K562 (cell line): ENCODE measurements around the gene TRMT2A. TPM values are rescaled to one million over a fixed set of nuclear protein-coding genes. Genes with fewer than 3 reads are reported as not detected.

Source experiments
- ASH1L ChIP-seq: fragments of 450-650 bp; IDR thresholded peaks from 2 replicates; pipeline ENCODE4 v1.6.1; 2018; ENCODE audit warnings: borderline replicate concordance, mild to moderate bottlenecking, low read depth; ENCODE audit not compliant: partially characterized antibody
- EZH2 ChIP-seq: IDR thresholded peaks from 2 replicates; pipeline ENCODE4 v1.6.1; 2012; ENCODE audit warnings: low read depth, mild to moderate bottlenecking, inconsistent platforms, low read length, borderline replicate concordance
- JUNB ChIP-seq: fragments of 450-650 bp; formaldehyde crosslinking; conservative IDR thresholded peaks from 2 replicates; pipeline ENCODE4 v1.4.0; 2020; ENCODE audit warnings: mild to moderate bottlenecking
- SMC3 ChIP-seq: conservative IDR thresholded peaks from 2 replicates; pipeline ENCODE4 v1.6.1; 2011; ENCODE audit warnings: low read depth, low read length, improper control_type of control experiment; ENCODE audit not compliant: insufficient read depth
- STAG1 ChIP-seq: sonication (generic); formaldehyde crosslinking; IDR thresholded peaks from 2 replicates; pipeline ENCODE4 v1.5.0; 2020; ENCODE audit warnings: missing genetic modification reagents, borderline replicate concordance
- ZNF707 ChIP-seq: fragments of 250-450 bp; sonication (Bioruptor Pico); conservative IDR thresholded peaks from 2 replicates; pipeline ENCODE4 v1.8.0; 2022; ENCODE audit warnings: inconsistent platforms, mild to moderate bottlenecking, moderate library complexity
- polyA plus RNA-seq, 8 experiments: library from polyadenylated mRNA; depleted of rRNA in 4 of 8; stranded (reverse) in 5 of 8; unstranded in 3 of 8; fragments of >200 nt; fragmentation: Nextera tagmentation in 2 of 8; fragmentation: Illumina TruSeq in 1 of 8; extraction: Ambion mirVana in 2 of 8; extraction: Trizol in 1 of 8; gene quantifications; 2 replicates each; pipeline versions ENCODE4 v1.2.1 to v1.2.3, GENCODE V29; 2011 to 2014; ENCODE audit warnings: inconsistent platforms in 1 of 8, missing spikeins in 1 of 8
- total RNA-seq, 7 experiments: library from RNA; depleted of rRNA in 6 of 7; stranded (reverse); fragments of >200 nt in 6 of 7; fragmentation: Illumina TruSeq in 2 of 7; extraction: Trizol in 2 of 7; gene quantifications; 2 replicates each; pipeline versions ENCODE4 v1.2.1 to v1.2.3, GENCODE V29; 2011 to 2021; ENCODE audit warnings: low replicate concordance in 1 of 7
- TF ChIP-seq, protein P1 (sequence below): fragments of 450-650 bp; IDR thresholded peaks from 2 replicates; pipeline ENCODE4 v1.6.1; 2016
- TF ChIP-seq, protein P2 (sequence below), 3 experiments: fragments of 200-800 bp in 1 of 3; fragments of 250-450 bp in 1 of 3; fragments of 450-650 bp in 1 of 3; sonication (Bioruptor Pico) in 1 of 3; sonication (Bioruptor generic) in 1 of 3; formaldehyde crosslinking in 1 of 3; IDR thresholded peaks; 2 replicates each; pipeline versions ENCODE4 v1.6.1 to v1.8.0; 2016 to 2022; ENCODE audit warnings: mild to moderate bottlenecking in 2 of 3, missing genetic modification characterization in 2 of 3, missing compliant biosample characterization in 1 of 3, moderate library complexity in 1 of 3
- TF ChIP-seq, protein P3 (sequence below): fragments of 450-650 bp; IDR thresholded peaks from 2 replicates; pipeline ENCODE4 v1.6.1; 2016; ENCODE audit warnings: mild to moderate bottlenecking, moderate library complexity

The TRMT2A gene
- total and polyA plus RNA-seq, 9 of the 15 experiments (the other 6 are each of a cell fraction or from before 2014, with no cell fraction given), result 1.6 to 265 (median 140) TPM

DNA sequence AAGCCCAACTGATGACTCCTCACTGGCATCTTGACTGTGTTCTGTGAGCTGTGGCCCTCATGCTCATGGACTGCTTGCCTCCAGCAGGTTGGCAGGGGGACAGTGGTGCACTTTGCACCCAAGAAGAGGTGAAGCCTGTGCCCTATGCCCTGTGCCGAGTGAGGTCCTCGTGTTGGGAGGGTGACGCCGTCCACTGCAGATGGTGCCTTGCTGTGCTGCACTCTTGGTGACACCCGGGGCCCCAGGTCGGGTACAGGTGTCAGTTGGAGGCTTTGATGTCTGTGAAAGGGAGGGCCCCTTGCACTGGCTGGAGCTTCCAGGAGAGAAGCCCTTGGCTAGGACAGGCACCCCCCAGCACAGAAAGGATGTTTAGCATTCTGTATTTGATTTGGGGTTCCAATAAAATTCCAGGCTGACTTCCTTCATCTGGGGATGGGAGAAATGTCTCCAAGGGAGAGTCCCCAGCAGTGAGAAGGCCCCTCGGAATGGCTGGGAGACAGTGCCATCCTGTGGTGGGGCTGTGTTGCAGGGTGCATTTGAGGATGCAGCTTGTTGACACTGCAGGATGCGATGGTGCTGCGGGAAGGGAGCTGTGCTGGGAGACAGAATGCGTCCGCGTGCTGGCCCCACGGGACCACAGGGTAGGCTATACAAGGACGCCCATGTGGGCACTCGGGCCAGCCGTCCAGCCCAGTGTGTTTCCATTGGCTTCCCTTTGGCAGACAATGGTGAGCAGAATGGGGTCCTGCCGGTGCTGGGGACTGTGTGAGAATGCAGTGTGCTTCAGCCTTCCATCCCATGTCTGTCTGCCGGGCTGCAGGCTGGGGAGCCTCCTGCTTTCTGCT lies 12.1 kb upstream of the TRMT2A start (continued):
- TF ChIP-seq ZNF707 (0 out of 2 replicates have a peak, but pooled peaks have one; percentile 30), EZH2 (no peak), SMC3 (peak; percentile 94), JUNB (CRISPR knock-in tag) (peak; percentile 47; the same call in 1 of the 2 replicates), STAG1 (CRISPR knock-in tag) (no peak), ASH1L (no peak)
- TF ChIP-seq, protein P1, sequence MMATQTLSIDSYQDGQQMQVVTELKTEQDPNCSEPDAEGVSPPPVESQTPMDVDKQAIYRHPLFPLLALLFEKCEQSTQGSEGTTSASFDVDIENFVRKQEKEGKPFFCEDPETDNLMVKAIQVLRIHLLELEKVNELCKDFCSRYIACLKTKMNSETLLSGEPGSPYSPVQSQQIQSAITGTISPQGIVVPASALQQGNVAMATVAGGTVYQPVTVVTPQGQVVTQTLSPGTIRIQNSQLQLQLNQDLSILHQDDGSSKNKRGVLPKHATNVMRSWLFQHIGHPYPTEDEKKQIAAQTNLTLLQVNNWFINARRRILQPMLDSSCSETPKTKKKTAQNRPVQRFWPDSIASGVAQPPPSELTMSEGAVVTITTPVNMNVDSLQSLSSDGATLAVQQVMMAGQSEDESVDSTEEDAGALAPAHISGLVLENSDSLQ, result no peak
- TF ChIP-seq, protein P2, sequence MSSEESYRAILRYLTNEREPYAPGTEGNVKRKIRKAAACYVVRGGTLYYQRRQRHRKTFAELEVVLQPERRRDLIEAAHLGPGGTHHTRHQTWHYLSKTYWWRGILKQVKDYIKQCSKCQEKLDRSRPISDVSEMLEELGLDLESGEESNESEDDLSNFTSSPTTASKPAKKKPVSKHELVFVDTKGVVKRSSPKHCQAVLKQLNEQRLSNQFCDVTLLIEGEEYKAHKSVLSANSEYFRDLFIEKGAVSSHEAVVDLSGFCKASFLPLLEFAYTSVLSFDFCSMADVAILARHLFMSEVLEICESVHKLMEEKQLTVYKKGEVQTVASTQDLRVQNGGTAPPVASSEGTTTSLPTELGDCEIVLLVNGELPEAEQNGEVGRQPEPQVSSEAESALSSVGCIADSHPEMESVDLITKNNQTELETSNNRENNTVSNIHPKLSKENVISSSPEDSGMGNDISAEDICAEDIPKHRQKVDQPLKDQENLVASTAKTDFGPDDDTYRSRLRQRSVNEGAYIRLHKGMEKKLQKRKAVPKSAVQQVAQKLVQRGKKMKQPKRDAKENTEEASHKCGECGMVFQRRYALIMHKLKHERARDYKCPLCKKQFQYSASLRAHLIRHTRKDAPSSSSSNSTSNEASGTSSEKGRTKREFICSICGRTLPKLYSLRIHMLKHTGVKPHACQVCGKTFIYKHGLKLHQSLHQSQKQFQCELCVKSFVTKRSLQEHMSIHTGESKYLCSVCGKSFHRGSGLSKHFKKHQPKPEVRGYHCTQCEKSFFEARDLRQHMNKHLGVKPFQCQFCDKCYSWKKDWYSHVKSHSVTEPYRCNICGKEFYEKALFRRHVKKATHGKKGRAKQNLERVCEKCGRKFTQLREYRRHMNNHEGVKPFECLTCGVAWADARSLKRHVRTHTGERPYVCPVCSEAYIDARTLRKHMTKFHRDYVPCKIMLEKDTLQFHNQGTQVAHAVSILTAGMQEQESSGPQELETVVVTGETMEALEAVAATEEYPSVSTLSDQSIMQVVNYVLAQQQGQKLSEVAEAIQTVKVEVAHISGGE (CRISPR knock-in tag; IDR thresholded peaks at IDR 0.05), result 0 out of 6 replicates have a peak, but pooled peaks of 1 of the 3 experiments have one; percentile 42
- TF ChIP-seq, protein P3, sequence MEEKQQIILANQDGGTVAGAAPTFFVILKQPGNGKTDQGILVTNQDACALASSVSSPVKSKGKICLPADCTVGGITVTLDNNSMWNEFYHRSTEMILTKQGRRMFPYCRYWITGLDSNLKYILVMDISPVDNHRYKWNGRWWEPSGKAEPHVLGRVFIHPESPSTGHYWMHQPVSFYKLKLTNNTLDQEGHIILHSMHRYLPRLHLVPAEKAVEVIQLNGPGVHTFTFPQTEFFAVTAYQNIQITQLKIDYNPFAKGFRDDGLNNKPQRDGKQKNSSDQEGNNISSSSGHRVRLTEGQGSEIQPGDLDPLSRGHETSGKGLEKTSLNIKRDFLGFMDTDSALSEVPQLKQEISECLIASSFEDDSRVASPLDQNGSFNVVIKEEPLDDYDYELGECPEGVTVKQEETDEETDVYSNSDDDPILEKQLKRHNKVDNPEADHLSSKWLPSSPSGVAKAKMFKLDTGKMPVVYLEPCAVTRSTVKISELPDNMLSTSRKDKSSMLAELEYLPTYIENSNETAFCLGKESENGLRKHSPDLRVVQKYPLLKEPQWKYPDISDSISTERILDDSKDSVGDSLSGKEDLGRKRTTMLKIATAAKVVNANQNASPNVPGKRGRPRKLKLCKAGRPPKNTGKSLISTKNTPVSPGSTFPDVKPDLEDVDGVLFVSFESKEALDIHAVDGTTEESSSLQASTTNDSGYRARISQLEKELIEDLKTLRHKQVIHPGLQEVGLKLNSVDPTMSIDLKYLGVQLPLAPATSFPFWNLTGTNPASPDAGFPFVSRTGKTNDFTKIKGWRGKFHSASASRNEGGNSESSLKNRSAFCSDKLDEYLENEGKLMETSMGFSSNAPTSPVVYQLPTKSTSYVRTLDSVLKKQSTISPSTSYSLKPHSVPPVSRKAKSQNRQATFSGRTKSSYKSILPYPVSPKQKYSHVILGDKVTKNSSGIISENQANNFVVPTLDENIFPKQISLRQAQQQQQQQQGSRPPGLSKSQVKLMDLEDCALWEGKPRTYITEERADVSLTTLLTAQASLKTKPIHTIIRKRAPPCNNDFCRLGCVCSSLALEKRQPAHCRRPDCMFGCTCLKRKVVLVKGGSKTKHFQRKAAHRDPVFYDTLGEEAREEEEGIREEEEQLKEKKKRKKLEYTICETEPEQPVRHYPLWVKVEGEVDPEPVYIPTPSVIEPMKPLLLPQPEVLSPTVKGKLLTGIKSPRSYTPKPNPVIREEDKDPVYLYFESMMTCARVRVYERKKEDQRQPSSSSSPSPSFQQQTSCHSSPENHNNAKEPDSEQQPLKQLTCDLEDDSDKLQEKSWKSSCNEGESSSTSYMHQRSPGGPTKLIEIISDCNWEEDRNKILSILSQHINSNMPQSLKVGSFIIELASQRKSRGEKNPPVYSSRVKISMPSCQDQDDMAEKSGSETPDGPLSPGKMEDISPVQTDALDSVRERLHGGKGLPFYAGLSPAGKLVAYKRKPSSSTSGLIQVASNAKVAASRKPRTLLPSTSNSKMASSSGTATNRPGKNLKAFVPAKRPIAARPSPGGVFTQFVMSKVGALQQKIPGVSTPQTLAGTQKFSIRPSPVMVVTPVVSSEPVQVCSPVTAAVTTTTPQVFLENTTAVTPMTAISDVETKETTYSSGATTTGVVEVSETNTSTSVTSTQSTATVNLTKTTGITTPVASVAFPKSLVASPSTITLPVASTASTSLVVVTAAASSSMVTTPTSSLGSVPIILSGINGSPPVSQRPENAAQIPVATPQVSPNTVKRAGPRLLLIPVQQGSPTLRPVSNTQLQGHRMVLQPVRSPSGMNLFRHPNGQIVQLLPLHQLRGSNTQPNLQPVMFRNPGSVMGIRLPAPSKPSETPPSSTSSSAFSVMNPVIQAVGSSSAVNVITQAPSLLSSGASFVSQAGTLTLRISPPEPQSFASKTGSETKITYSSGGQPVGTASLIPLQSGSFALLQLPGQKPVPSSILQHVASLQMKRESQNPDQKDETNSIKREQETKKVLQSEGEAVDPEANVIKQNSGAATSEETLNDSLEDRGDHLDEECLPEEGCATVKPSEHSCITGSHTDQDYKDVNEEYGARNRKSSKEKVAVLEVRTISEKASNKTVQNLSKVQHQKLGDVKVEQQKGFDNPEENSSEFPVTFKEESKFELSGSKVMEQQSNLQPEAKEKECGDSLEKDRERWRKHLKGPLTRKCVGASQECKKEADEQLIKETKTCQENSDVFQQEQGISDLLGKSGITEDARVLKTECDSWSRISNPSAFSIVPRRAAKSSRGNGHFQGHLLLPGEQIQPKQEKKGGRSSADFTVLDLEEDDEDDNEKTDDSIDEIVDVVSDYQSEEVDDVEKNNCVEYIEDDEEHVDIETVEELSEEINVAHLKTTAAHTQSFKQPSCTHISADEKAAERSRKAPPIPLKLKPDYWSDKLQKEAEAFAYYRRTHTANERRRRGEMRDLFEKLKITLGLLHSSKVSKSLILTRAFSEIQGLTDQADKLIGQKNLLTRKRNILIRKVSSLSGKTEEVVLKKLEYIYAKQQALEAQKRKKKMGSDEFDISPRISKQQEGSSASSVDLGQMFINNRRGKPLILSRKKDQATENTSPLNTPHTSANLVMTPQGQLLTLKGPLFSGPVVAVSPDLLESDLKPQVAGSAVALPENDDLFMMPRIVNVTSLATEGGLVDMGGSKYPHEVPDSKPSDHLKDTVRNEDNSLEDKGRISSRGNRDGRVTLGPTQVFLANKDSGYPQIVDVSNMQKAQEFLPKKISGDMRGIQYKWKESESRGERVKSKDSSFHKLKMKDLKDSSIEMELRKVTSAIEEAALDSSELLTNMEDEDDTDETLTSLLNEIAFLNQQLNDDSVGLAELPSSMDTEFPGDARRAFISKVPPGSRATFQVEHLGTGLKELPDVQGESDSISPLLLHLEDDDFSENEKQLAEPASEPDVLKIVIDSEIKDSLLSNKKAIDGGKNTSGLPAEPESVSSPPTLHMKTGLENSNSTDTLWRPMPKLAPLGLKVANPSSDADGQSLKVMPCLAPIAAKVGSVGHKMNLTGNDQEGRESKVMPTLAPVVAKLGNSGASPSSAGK, result no peak
